Upper lobe of left lung (tissue), 6 donors: ENCODE data around the gene MEIOB. TPM values are rescaled to one million over a fixed set of nuclear protein-coding genes. Genes with fewer than 3 reads are reported as not detected.

Source experiments
- ATAC-seq, 2 donors: fragments of 200-7000 bp; cut with Tn5 transposase; one replicate each; pipeline ENCODE4 v1.9.1; 2022; ENCODE audit warnings: mild to moderate bottlenecking in 2 of 2, moderate library complexity in 2 of 2; ENCODE audit not compliant: low FRiP score in 2 of 2
- DNase-seq, 2 donors: peaks; one replicate each; pipeline ENCODE4 v3.0.0-alpha.2; 2019 to 2020
- H3K27ac ChIP-seq, 4 donors: fragments of 200-600 bp; sonication (generic); one replicate each; pipeline ENCODE4 v1.5.1; 2016 to 2019
- H3K27me3 ChIP-seq, 4 donors: fragments of 200-600 bp; sonication (generic); one replicate each; pipeline ENCODE4 v1.5.1; 2017 to 2019
- H3K36me3 ChIP-seq, 4 donors: fragments of 200-600 bp; sonication (generic); one replicate each; pipeline ENCODE4 v1.5.1; 2016 to 2019
- H3K4me1 ChIP-seq, 4 donors: fragments of 200-600 bp; sonication (generic); one replicate each; pipeline ENCODE4 v1.5.1; 2018 to 2019
- H3K4me3 ChIP-seq, 4 donors: fragments of 200-600 bp; sonication (generic); one replicate each; pipeline ENCODE4 v1.5.1; 2017 to 2019; ENCODE audit warnings: mild to moderate bottlenecking in 2 of 4, moderate library complexity in 1 of 4
- H3K9me3 ChIP-seq, 4 donors: fragments of 200-600 bp; sonication (generic); one replicate each; pipeline ENCODE4 v1.5.1; 2018 to 2019
- CTCF ChIP-seq, 6 experiments: fragments of 450-650 bp in 4 of 6; fragments of 200-600 bp in 2 of 6; sonication (generic) in 2 of 6; IDR thresholded peaks; one replicate each; pipeline ENCODE4 v1.5.1; 2016 to 2019; ENCODE audit warnings: antibody characterized with exemption in 6 of 6
- EP300 ChIP-seq, 4 donors: sonication (generic); formaldehyde crosslinking; IDR thresholded peaks; one replicate each; pipeline ENCODE4 v1.5.1; 2017; ENCODE audit warnings: antibody characterized with exemption in 4 of 4, control low read depth in 2 of 4
- POLR2A ChIP-seq, 4 donors: fragments of 450-650 bp; IDR thresholded peaks; one replicate each; pipeline ENCODE4 v1.5.1; 2016 to 2017; ENCODE audit warnings: antibody characterized with exemption in 4 of 4, mild to moderate bottlenecking in 2 of 4
- POLR2AphosphoS5 ChIP-seq, 2 donors: sonication (generic); formaldehyde crosslinking; IDR thresholded peaks; one replicate each; pipeline ENCODE4 v1.5.1; 2017; ENCODE audit warnings: antibody characterized with exemption in 2 of 2
- WGBS, 2 donors: methylation state at CpG; one replicate each; pipeline ENCODE4 v1.1.5; 2017 to 2018; 5-methylcytosine and 5-hydroxymethylcytosine counted together
- total RNA-seq, 6 donors: library from RNA; depleted of rRNA in 4 of 6; stranded (reverse); fragments of >200 nt in 4 of 6; gene quantifications; one replicate each; pipeline versions ENCODE4 v1.1.0 to v1.2.1, GENCODE V29; 2016 to 2021
- donor health status: DM: no; HTN: no; CAD: no; lungs with moderate emphysema.
- donor health status: DM: no; HTN: yes; CAD: no; lungs with severe emphysema.

Gene MEIOB
- total RNA-seq, 6 donors from 2014 or later, result 0.54 TPM; not detected in 5

- Histone ChIP-seq H3K4me1 (peaks cover 26 to 51% (median 32%) of the 10 kb centered on the region in 4 donors), H3K9me3 (no peaks in the 10 kb centered on the region), H3K27ac (no peak overlapping the region), H3K36me3 (peaks cover 0 to 3% (median 0%) of the 10 kb centered on the region in 4 donors), H3K4me3 (peak overlapping the region in 1 of 4 donors; percentile 95), H3K27me3 (no peaks in the 10 kb centered on the region)
- ATAC-seq (no peak), DNase-seq (no peak)
- TF ChIP-seq POLR2AphosphoS5 (IDR thresholded peaks at IDR 0.05), result no peak
- no peak for TF ChIP-seq POLR2A (IDR thresholded peaks at IDR 0.05)
- no peak for TF ChIP-seq EP300 (IDR thresholded peaks at IDR 0.05)
- no peak for TF ChIP-seq CTCF (IDR thresholded peaks at IDR 0.05)
- 55 to 74% methylated on average over 7 to 11 of the region's 11 CpGs for WGBS, 2 donors
Measured at GRCh38 chr16:1828645-1829410, 43.1 kb downstream of the MEIOB start.

GRCh38 chr16:1826691-1827573, 45.0 kb downstream of the MEIOB start, which contains the start of the genes FAHD1 and HAGH:
TSS of gene FAHD1 (plus strand) at chr16:1827206. CDS start at chr16:1827239, 33 bp downstream.
TSS of gene HAGH (minus strand) at chr16:1826825. CDS start at chr16:1826787, 38 bp downstream.
- peak in 2 of 4 donors; percentile 38 to 71 for TF ChIP-seq POLR2A (IDR thresholded peaks at IDR 0.05)
- peak; percentile 89 to 95 for TF ChIP-seq POLR2AphosphoS5 (IDR thresholded peaks at IDR 0.05)
- no peak for TF ChIP-seq EP300 (IDR thresholded peaks at IDR 0.05)
- TF ChIP-seq CTCF (IDR thresholded peaks at IDR 0.05), result peak in 1 of 6 experiments; percentile 37
- 0% methylated on average over 3 to 43 of the region's 104 CpGs for WGBS, 2 donors

GRCh38 chr16:1825864-1826690, 45.9 kb downstream of the MEIOB start:
- no peak for TF ChIP-seq EP300 (IDR thresholded peaks at IDR 0.05)
- peak; percentile 10 to 64 (median 28) for TF ChIP-seq CTCF (IDR thresholded peaks at IDR 0.05)
- TF ChIP-seq POLR2AphosphoS5 (IDR thresholded peaks at IDR 0.05), result no peak
- DNase-seq, result peak; percentile 53 to 94
- Histone ChIP-seq H3K36me3 (peaks cover 10 to 22% (median 16%) of the 10 kb centered on the region in 4 donors), H3K27me3 (no peaks in the 10 kb centered on the region), H3K9me3 (no peaks in the 10 kb centered on the region), H3K4me1 (peaks cover 26 to 52% (median 32%) of the 10 kb centered on the region in 4 donors), H3K4me3 (peak overlapping the region; percentile 22 to 99 (median 80)), H3K27ac (peak overlapping the region; percentile 68 to 91 (median 87))
- peak; percentile 9 to 30 for ATAC-seq
- WGBS, 2 donors, result 0 to 4% methylated on average over 19 to 34 of the region's 96 CpGs

More at GRCh38 chr16:1826691-1827573, 45.0 kb downstream of the MEIOB start, which contains the start of the genes FAHD1 and HAGH:
- H3K27me3 ChIP-seq, result no peaks in the 10 kb centered on the region
- peak within 1 kb of the TSS; percentile 73 to 91 (median 87) for H3K27ac ChIP-seq
- H3K9me3 ChIP-seq, result no peaks in the 10 kb centered on the region
- H3K4me1 ChIP-seq, result peaks cover 26 to 52% (median 32%) of the 10 kb centered on the region in 4 donors
- DNase-seq (peak; percentile 88 to 98), ATAC-seq (peak; percentile 93 to 98)
- peaks cover 1 to 13% (median 10%) of the 10 kb centered on the region in 4 donors for H3K36me3 ChIP-seq
- H3K4me3 ChIP-seq, result peak within 1 kb of the TSS; percentile 64 to 99 (median 92)

- Histone ChIP-seq H3K27ac (peak overlapping the region; percentile 68 to 91 (median 87)), H3K4me3 (peak overlapping the region in 3 of 4 donors; percentile 64 to 99 (median 95)), H3K4me1 (peaks cover 26 to 52% (median 32%) of the 10 kb centered on the region in 4 donors), H3K27me3 (no peaks in the 10 kb centered on the region), H3K9me3 (no peaks in the 10 kb centered on the region), H3K36me3 (peaks cover 14 to 26% (median 22%) of the 10 kb centered on the region in 4 donors)
- DNase-seq (no peak), ATAC-seq (no peak)
- WGBS, 2 donors, result 55 to 65% methylated on average over 15 of the region's 15 CpGs
- TF ChIP-seq POLR2AphosphoS5 (IDR thresholded peaks at IDR 0.05), result no peak
- no peak for TF ChIP-seq EP300 (IDR thresholded peaks at IDR 0.05)
- no peak for TF ChIP-seq CTCF (IDR thresholded peaks at IDR 0.05)
- TF ChIP-seq POLR2A (IDR thresholded peaks at IDR 0.05), result no peak
Measured at GRCh38 chr16:1825381-1825863, 46.5 kb downstream of the MEIOB start.
